Left lobe of liver (tissue), 2 donors: ENCODE measurements around the gene DNAAF5. TPM values are rescaled to one million over a fixed set of nuclear protein-coding genes. Genes with fewer than 3 reads are reported as not detected.
"Not testable (repeated sequence)": the region's sequence is repeated elsewhere in the genome, so short reads cannot be mapped to it uniquely, and the experiment has no call there.

Source experiments
- ATAC-seq: fragments of 200-7000 bp; cut with Tn5 transposase; one replicate; pipeline ENCODE4 v1.9.1; 2020; ENCODE audit warnings: mild to moderate bottlenecking, moderate library complexity
- DNase-seq: peaks from one replicate; pipeline ENCODE4 v3.0.0-alpha.2; 2020; ENCODE audit warnings: low spot score
- total RNA-seq: library from RNA; stranded (reverse); gene quantifications from one replicate; pipeline ENCODE4 v1.2.1, GENCODE V29; 2021
- donor health status: DM: no; HTN: no; CAD: no; lungs with moderate emphysema.
- donor health status: DM: no; HTN: yes; CAD: no.

Gene DNAAF5
- total RNA-seq, 1 donor from 2014 or later = 10.0 TPM

GRCh38 chr7:744854-745430 is 18.4 kb downstream of the DNAAF5 start:
- no peak for ATAC-seq

GRCh38 chr7:745431-746154 is 19.1 kb downstream of the DNAAF5 start:
- ATAC-seq = no peak
- no peak for DNase-seq

More at GRCh38 chr7:744854-745430, 18.4 kb downstream of the DNAAF5 start:
- no peak for DNase-seq

- ATAC-seq (no peak), DNase-seq (no peak)
Observed at GRCh38 chr7:746155-747061, 19.9 kb downstream of the DNAAF5 start.

- no peak for DNase-seq
- ATAC-seq = no peak
Observed at GRCh38 chr7:747186-747585, 20.7 kb downstream of the DNAAF5 start.

- ATAC-seq = no peak
- no peak for DNase-seq
Observed at GRCh38 chr7:748446-748845, 21.9 kb downstream of the DNAAF5 start.

GRCh38 chr7:749140-749551 is 22.6 kb downstream of the DNAAF5 start:
- no peak for ATAC-seq
- no peak for DNase-seq

GRCh38 chr7:750111-750905 is 23.8 kb downstream of the DNAAF5 start:
- ATAC-seq (no peak), DNase-seq (no peak)

- DNase-seq (no peak), ATAC-seq (no peak)
Observed at GRCh38 chr7:751826-752225, 25.3 kb downstream of the DNAAF5 start.

- not testable (repeated sequence) for DNase-seq
Observed at GRCh38 chr7:752256-752655, 25.8 kb downstream of the DNAAF5 start.

GRCh38 chr7:753190-753589 is 26.7 kb downstream of the DNAAF5 start:
- DNase-seq = no peak
- ATAC-seq = no peak

More at GRCh38 chr7:752256-752655, 25.8 kb downstream of the DNAAF5 start:
- ATAC-seq = not testable (repeated sequence)

GRCh38 chr7:754531-755412 is 28.3 kb downstream of the DNAAF5 start:
- ATAC-seq (no peak), DNase-seq (no peak)

GRCh38 chr7:755413-755805 is 28.9 kb downstream of the DNAAF5 start:
- DNase-seq (no peak), ATAC-seq (no peak)

- ATAC-seq = no peak
- DNase-seq = no peak
Observed at GRCh38 chr7:756231-756927, 29.9 kb downstream of the DNAAF5 start.

GRCh38 chr7:756928-757560 is 30.5 kb downstream of the DNAAF5 start:
- ATAC-seq = no peak

GRCh38 chr7:757741-758163 is 31.3 kb downstream of the DNAAF5 start:
- ATAC-seq = no peak
- DNase-seq = no peak

More at GRCh38 chr7:756928-757560, 30.5 kb downstream of the DNAAF5 start:
- no peak for DNase-seq

- ATAC-seq (no peak), DNase-seq (no peak)
Observed at GRCh38 chr7:759569-759968, 33.1 kb downstream of the DNAAF5 start.

GRCh38 chr7:760006-760405 is 33.5 kb downstream of the DNAAF5 start:
- no peak for ATAC-seq
- no peak for DNase-seq

GRCh38 chr7:761101-761500 is 34.6 kb downstream of the DNAAF5 start:
- DNase-seq (no peak), ATAC-seq (no peak)

- ATAC-seq = no peak
- DNase-seq = no peak
Observed at GRCh38 chr7:761631-762030, 35.1 kb downstream of the DNAAF5 start.
